GM12878 (cell line): ENCODE measurements around the gene THOC7. TPM values are rescaled to one million over a fixed set of nuclear protein-coding genes. Genes with fewer than 3 reads are reported as not detected.

Experiments used
- ATAC-seq: fragments of 200-7000 bp; cut with Tn5 transposase; 3 replicates; pipeline ENCODE4 v1.9.1; 2020; ENCODE audit warnings: mild to moderate bottlenecking, moderate library complexity
- BruUV-seq: library from RNA; stranded (reverse); fragments of 400-500 nt; replicated peaks from 2 replicates; lab custom pipeline; 2021; lab: Mats Ljungman, UMichigan
- CTCF ChIA-PET: fragments of 300-600 bp; sonication (Branson Sonifier 250); formaldehyde crosslinking; extraction: SDS; loops from one replicate; lab custom pipeline; 2021; ENCODE audit warnings: inconsistent platforms; lab: Yijun Ruan, JAX
- POLR2A ChIA-PET: fragments of 350-600 bp; formaldehyde crosslinking; extraction: SDS; loops from one replicate; lab custom pipeline; 2021; ENCODE audit warnings: inconsistent platforms; lab: Charles Lee
- RAD21 ChIA-PET: fragments of 300-600 bp; sonication (Branson Sonifier 250); formaldehyde crosslinking; loops from one replicate; lab custom pipeline; 2023; ENCODE audit warnings: antibody characterized with exemption; ENCODE audit not compliant: unreplicated experiment; lab: Charles Lee
- SMC1A ChIA-PET: fragments of 300-600 bp; sonication (Branson Sonifier 250); formaldehyde crosslinking; loops from one replicate; lab custom pipeline; 2023; ENCODE audit not compliant: unreplicated experiment, uncharacterized antibody; lab: Charles Lee
- DNase-seq: peaks from one replicate; pipeline ENCODE4 v3.0.0-alpha.2; 2011; ENCODE audit warnings: low read depth, low spot score
- FAIRE-seq: peaks from 3 replicates; lab custom pipeline; 2011; peaks lifted over from hg19 to GRCh38; lab: Jason Lieb, UNC
- H2AFZ ChIP-seq: 2 replicates; pipeline ENCODE4 v1.6.0; 2011; ENCODE audit warnings: low read depth, low read length, control low read depth; ENCODE audit not compliant: control insufficient read depth
- H3K27ac ChIP-seq: 2 replicates; pipeline ENCODE4 v1.5.1; 2011; ENCODE audit warnings: control low read depth; ENCODE audit not compliant: control insufficient read depth, insufficient read depth
- H3K27me3 ChIP-seq, 2 experiments: replicated peaks in 1 of 2; 2 replicates each; pipeline versions ENCODE4 v1.6.0 to v1.6.1; 2011; ENCODE audit warnings: low read length in 1 of 2; ENCODE audit not compliant: control insufficient read depth in 2 of 2, insufficient read depth in 2 of 2
- H3K36me3 ChIP-seq, 2 experiments: 2 replicates each; pipeline ENCODE4 v1.5.1; 2011; ENCODE audit warnings: low read length in 1 of 2; ENCODE audit not compliant: control insufficient read depth in 2 of 2, insufficient read depth in 2 of 2
- H3K4me1 ChIP-seq: 2 replicates; pipeline ENCODE4 v1.6.1; 2011; ENCODE audit warnings: mild to moderate bottlenecking, low read length, moderate library complexity, mixed read lengths; ENCODE audit not compliant: control insufficient read depth, insufficient read depth
- H3K4me2 ChIP-seq: 2 replicates; pipeline ENCODE4 v1.6.0; 2011; ENCODE audit warnings: control low read depth; ENCODE audit not compliant: control insufficient read depth, insufficient read depth
- H3K4me3 ChIP-seq: fragments of 200-600 bp; sonication (generic); 2 replicates; pipeline ENCODE4 v1.5.1; 2016
- H3K79me2 ChIP-seq: 2 replicates; pipeline ENCODE4 v1.6.0; 2011; ENCODE audit warnings: low read length; ENCODE audit not compliant: control insufficient read depth, insufficient read depth
- H3K9ac ChIP-seq: 2 replicates; pipeline ENCODE4 v1.8.0; 2011; ENCODE audit warnings: low read length, control low read depth, mixed read lengths; ENCODE audit not compliant: control insufficient read depth, insufficient read depth
- H3K9me3 ChIP-seq: replicated peaks from 3 replicates; pipeline ENCODE4 v1.5.1; 2011; ENCODE audit warnings: mild to moderate bottlenecking, low read length; ENCODE audit not compliant: control insufficient read depth, insufficient read depth
- H4K20me1 ChIP-seq: 2 replicates; pipeline ENCODE4 v1.6.0; 2011; ENCODE audit not compliant: control insufficient read depth, insufficient read depth
- BCL11A ChIP-seq: IDR thresholded peaks from 2 replicates; pipeline ENCODE4 v1.6.1; 2011; ENCODE audit warnings: low read depth, low read length
- CHD4 ChIP-seq: fragments of 200-600 bp; sonication (generic); IDR thresholded peaks from 2 replicates; pipeline ENCODE4 v1.6.1; 2016; ENCODE audit warnings: mild to moderate bottlenecking
- JUND ChIP-seq: IDR thresholded peaks from 2 replicates; pipeline ENCODE4 v1.6.1; 2012; ENCODE audit warnings: low read depth, mild to moderate bottlenecking, low read length, improper control_type of control experiment, moderate library complexity
- NKRF ChIP-seq: fragments of 450-650 bp; conservative IDR thresholded peaks from 2 replicates; pipeline ENCODE4 v1.6.1; 2017; ENCODE audit warnings: mild to moderate bottlenecking, moderate library complexity
- NR2F1 ChIP-seq: fragments of 450-650 bp; conservative IDR thresholded peaks from 2 replicates; pipeline ENCODE4 v1.6.1; 2017; ENCODE audit warnings: mild to moderate bottlenecking
- POLR2A ChIP-seq: IDR thresholded peaks from 2 replicates; pipeline ENCODE4 v1.6.1; 2011; ENCODE audit warnings: low read depth, mild to moderate bottlenecking, low read length
- RB1 ChIP-seq: fragments of 450-650 bp; formaldehyde crosslinking; IDR thresholded peaks from 2 replicates; pipeline ENCODE4 v1.6.1; 2017; ENCODE audit warnings: mild to moderate bottlenecking, borderline replicate concordance
- SIN3A ChIP-seq: IDR thresholded peaks from 2 replicates; pipeline ENCODE4 v1.6.1; 2012; ENCODE audit warnings: low read depth, low read length, improper control_type of control experiment
- SIX5 ChIP-seq: IDR thresholded peaks from 2 replicates; pipeline ENCODE4 v1.6.1; 2011; ENCODE audit warnings: mild to moderate bottlenecking, low read depth, low read length, moderate library complexity; ENCODE audit not compliant: severe bottlenecking
- TCF12 ChIP-seq: IDR thresholded peaks from 2 replicates; pipeline ENCODE4 v1.6.1; 2011; ENCODE audit warnings: low read depth, mild to moderate bottlenecking, low read length
- WGBS: methylation state at CpG from one replicate; pipeline ENCODE4 v1.1.6; 2016; ENCODE audit warnings: low lambda C conversion rate; ENCODE audit not compliant: insufficient replicate concordance, insufficient coverage; ENCODE audit errors: missing lambda C conversion rate; 5-methylcytosine and 5-hydroxymethylcytosine counted together
- in situ Hi-C: fragments of 300-500 bp; cut with MboI; formaldehyde crosslinking; loops from 9 replicates; pipeline ENCODE4 v1.14.3; 2018; ENCODE audit warnings: mixed read lengths
- intact Hi-C: fragments of 100-400 bp; cut with micrococcal nuclease; formaldehyde crosslinking; loops from one replicate; pipeline ENCODE4 v1.14.2; 2022; ENCODE audit not compliant: unreplicated experiment
- polyA plus RNA-seq, 11 experiments: library from polyadenylated mRNA; depleted of rRNA in 4 of 11; unstranded in 6 of 11; stranded (reverse) in 5 of 11; fragments of >200 nt; fragmentation: Nextera tagmentation in 4 of 11; fragmentation: Illumina TruSeq in 1 of 11; extraction: Ambion mirVana in 4 of 11; extraction: Trizol in 1 of 11; gene quantifications; 1 replicate in 1 of 11; 2 replicates in 10 of 11; pipeline versions ENCODE4 v1.2.1 to v1.2.3, GENCODE V29; 2011 to 2016; ENCODE audit warnings: inconsistent platforms in 2 of 11, missing spikeins in 2 of 11, low read depth in 1 of 11
- total RNA-seq, 4 experiments: library from RNA; depleted of rRNA in 3 of 4; stranded (reverse); fragments of >200 nt in 3 of 4; fragmentation: Illumina TruSeq in 1 of 4; extraction: Trizol in 1 of 4; gene quantifications; 2 replicates each; pipeline versions ENCODE4 v1.2.1 to v1.2.3, GENCODE V29; 2013 to 2021

Gene THOC7
- total and polyA plus RNA-seq, 10 of the 15 experiments (the other 5 are each of a cell fraction or from before 2014, with no cell fraction given), result 61.7 to 269 (median 138) TPM

DNA sequence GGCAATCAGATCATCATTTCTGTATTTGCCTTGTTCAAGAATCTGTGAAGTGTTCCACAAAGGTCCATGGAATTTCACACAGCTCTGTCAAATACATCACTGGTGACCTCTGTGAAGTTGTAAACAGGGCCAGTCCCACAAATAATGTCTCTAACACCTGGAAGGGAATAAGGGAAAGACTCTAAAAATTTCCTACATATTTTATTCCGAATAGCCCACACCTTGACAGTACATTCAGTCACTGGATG, 44.5 kb downstream of the THOC7 start, which contains the start of gene C3orf49:
C3orf49 (plus strand) TSS at position 149 of the 248 bp plus-strand sequence. CDS start 173 bp downstream, outside the sequence.
- ATAC-seq (no peak), DNase-seq (no peak), FAIRE-seq (no peak)
- H3K27me3 ChIP-seq, result no peaks in the 10 kb centered on the region
- intact Hi-C loops, result loop anchor here (5.0 to 10.0 kb wide), 2 partner anchors 144 to 1197 kb away; no protein-coding TSS in a partner anchor
- no TSS peak for BruUV-seq
- H3K4me1 ChIP-seq, result no peaks in the 10 kb centered on the region
- POLR2A ChIA-PET, result no interaction called here
- RAD21 ChIA-PET, result interaction anchor here (0.8 to 3.2 kb wide), 7 partner anchors 11 to 489 kb away, joined by 3 to 41 read pairs (median 4); no protein-coding TSS in a partner anchor
- no peaks in the 10 kb centered on the region for H3K9me3 ChIP-seq
- no peaks in the 10 kb centered on the region for H3K79me2 ChIP-seq
- CTCF ChIA-PET, result interaction anchor here (0.6 to 6.7 kb wide), 21 partner anchors 9 to 1196 kb away, joined by 3 to 144 read pairs (median 4); no protein-coding TSS in a partner anchor
- 95% methylated on average over 1 of the region's 1 CpG for WGBS
- in situ Hi-C loops, result loop anchor here (5.0 to 25.0 kb wide), 2 partner anchors 467 to 1207 kb away; no protein-coding TSS in a partner anchor
- H4K20me1 ChIP-seq, result no peaks in the 10 kb centered on the region
- no peak within 1 kb of the TSS for H2AFZ ChIP-seq
- no peak for TF ChIP-seq NR2F1
- no peak for TF ChIP-seq CHD4
- no peak for TF ChIP-seq JUND
- no peak for TF ChIP-seq TCF12
- TF ChIP-seq NKRF, result no peak
- no peak for TF ChIP-seq POLR2A
- TF ChIP-seq SIN3A, result no peak
- TF ChIP-seq SIX5, result no peak
- TF ChIP-seq BCL11A, result no peak
- TF ChIP-seq RB1, result no peak
- H3K4me3 ChIP-seq, result no peak within 1 kb of the TSS
- H3K36me3 ChIP-seq, result no peaks in the 10 kb centered on the region
- no peak within 1 kb of the TSS for H3K9ac ChIP-seq
- SMC1A ChIA-PET, result interaction anchor here (0.8 to 5.5 kb wide), 7 partner anchors 10 to 475 kb away, joined by 3 to 53 read pairs (median 3); no protein-coding TSS in a partner anchor
- H3K4me2 ChIP-seq, result no peak within 1 kb of the TSS
- H3K27ac ChIP-seq, result no peak within 1 kb of the TSS
